GM23338 (cell line): ENCODE measurements around the gene PKIB. TPM values are rescaled to one million over a fixed set of nuclear protein-coding genes. Genes with fewer than 3 reads are reported as not detected.

Source experiments
- ATAC-seq: fragments of 200-7000 bp; cut with Tn5 transposase; 3 replicates; pipeline ENCODE4 v1.9.1; 2020
- DNase-seq: peaks from one replicate; pipeline ENCODE4 v3.0.0-alpha.2; 2015; ENCODE audit warnings: low spot score
- H2AFZ ChIP-seq: fragments of 200-600 bp; sonication (generic); 2 replicates; pipeline ENCODE4 v1.8.0; 2016; ENCODE audit warnings: antibody characterized with exemption, mild to moderate bottlenecking, moderate library complexity
- H3F3A ChIP-seq: fragments of 200-600 bp; sonication (generic); replicated peaks from 2 replicates; pipeline ENCODE4 v1.8.0; 2017; ENCODE audit warnings: antibody characterized with exemption, mixed run types, low read depth
- H3K27ac ChIP-seq: fragments of 200-600 bp; sonication (generic); 2 replicates; pipeline ENCODE4 v1.6.1; 2016; ENCODE audit warnings: low read depth
- H3K27me3 ChIP-seq: fragments of 200-600 bp; sonication (generic); 2 replicates; pipeline ENCODE4 v1.8.0; 2016; ENCODE audit warnings: mild to moderate bottlenecking, mixed run types, moderate library complexity; ENCODE audit not compliant: insufficient read depth
- H3K36me3 ChIP-seq: fragments of 200-600 bp; sonication (generic); 2 replicates; pipeline ENCODE4 v1.8.0; 2016; ENCODE audit warnings: mild to moderate bottlenecking; ENCODE audit not compliant: insufficient read depth
- H3K4me1 ChIP-seq: fragments of 200-600 bp; sonication (generic); 2 replicates; pipeline ENCODE4 v1.8.0; 2016; ENCODE audit warnings: mild to moderate bottlenecking, moderate library complexity; ENCODE audit not compliant: insufficient read depth
- H3K4me2 ChIP-seq: fragments of 200-600 bp; sonication (generic); 2 replicates; pipeline ENCODE4 v1.7.1; 2017; ENCODE audit warnings: mixed run types
- H3K4me3 ChIP-seq: fragments of 200-600 bp; sonication (generic); 2 replicates; pipeline ENCODE4 v1.6.1; 2016; ENCODE audit warnings: mixed run types
- H3K79me2 ChIP-seq: fragments of 200-600 bp; sonication (generic); replicated peaks from 2 replicates; pipeline ENCODE4 v1.8.0; 2017; ENCODE audit warnings: mild to moderate bottlenecking; ENCODE audit not compliant: insufficient read depth
- H3K9me2 ChIP-seq: fragments of 200-600 bp; sonication (generic); 2 replicates; pipeline ENCODE4 v1.8.0; 2017; ENCODE audit not compliant: insufficient read depth
- H4K20me1 ChIP-seq: fragments of 200-600 bp; sonication (generic); replicated peaks from 2 replicates; pipeline ENCODE4 v1.8.0; 2017; ENCODE audit warnings: mild to moderate bottlenecking; ENCODE audit not compliant: insufficient read depth
- H3K27ac Mint-ChIP-seq: 2 replicates; pipeline ENCODE4 v1.8.0; 2020; ENCODE audit warnings: inconsistent platforms, mild to moderate bottlenecking, moderate library complexity, mixed read lengths
- H3K27me3 Mint-ChIP-seq: 3 replicates; pipeline ENCODE4 v1.8.0; 2022; ENCODE audit warnings: low read depth, mild to moderate bottlenecking, moderate library complexity, mixed read lengths, inconsistent platforms; ENCODE audit not compliant: insufficient read depth, poor library complexity
- H3K36me3 Mint-ChIP-seq: 3 replicates; pipeline ENCODE4 v1.8.0; 2021; ENCODE audit warnings: low read depth, mild to moderate bottlenecking, inconsistent platforms, moderate library complexity, mixed read lengths
- H3K4me1 Mint-ChIP-seq: 3 replicates; pipeline ENCODE4 v1.8.0; 2020; ENCODE audit warnings: mild to moderate bottlenecking, inconsistent platforms, mixed read lengths
- H3K4me3 Mint-ChIP-seq: 3 replicates; pipeline ENCODE4 v1.8.0; 2021; ENCODE audit warnings: moderate library complexity, mild to moderate bottlenecking, inconsistent platforms, mixed read lengths
- H3K9me3 Mint-ChIP-seq: 3 replicates; pipeline ENCODE4 v1.8.0; 2020; ENCODE audit warnings: moderate library complexity, mild to moderate bottlenecking, inconsistent platforms, mixed read lengths
- EZH2phosphoT487 ChIP-seq: fragments of 200-600 bp; sonication (generic); IDR thresholded peaks from one replicate; pipeline ENCODE4 v1.8.1; 2018; ENCODE audit warnings: antibody characterized with exemption; ENCODE audit not compliant: unreplicated experiment
- ZNF331 ChIP-seq: fragments of 250-450 bp; sonication (Bioruptor Pico); IDR thresholded peaks from 2 replicates; pipeline ENCODE4 v1.5.0; 2020; ENCODE audit warnings: low read depth, mild to moderate bottlenecking, moderate library complexity
- polyA plus RNA-seq: library from polyadenylated mRNA; unstranded; fragments of >200 nt; fragmentation: Nextera tagmentation; extraction: Ambion mirVana; gene quantifications from 2 replicates; pipeline ENCODE4 v1.2.1, GENCODE V29; 2016
- total RNA-seq: library from RNA; depleted of rRNA; stranded (reverse); fragments of >200 nt; shearing (Covaris generic); gene quantifications from 2 replicates; pipeline ENCODE4 v1.2.3, GENCODE V29; 2014
- TF ChIP-seq, protein P1 (sequence below): fragments of 250-450 bp; sonication (Bioruptor Pico); IDR thresholded peaks from 2 replicates; pipeline ENCODE4 v1.5.0; 2020; ENCODE audit warnings: mild to moderate bottlenecking, moderate library complexity

The PKIB gene
- total and polyA plus RNA-seq, 2 experiments from 2014 or later, result 125 to 170 TPM

DNA sequence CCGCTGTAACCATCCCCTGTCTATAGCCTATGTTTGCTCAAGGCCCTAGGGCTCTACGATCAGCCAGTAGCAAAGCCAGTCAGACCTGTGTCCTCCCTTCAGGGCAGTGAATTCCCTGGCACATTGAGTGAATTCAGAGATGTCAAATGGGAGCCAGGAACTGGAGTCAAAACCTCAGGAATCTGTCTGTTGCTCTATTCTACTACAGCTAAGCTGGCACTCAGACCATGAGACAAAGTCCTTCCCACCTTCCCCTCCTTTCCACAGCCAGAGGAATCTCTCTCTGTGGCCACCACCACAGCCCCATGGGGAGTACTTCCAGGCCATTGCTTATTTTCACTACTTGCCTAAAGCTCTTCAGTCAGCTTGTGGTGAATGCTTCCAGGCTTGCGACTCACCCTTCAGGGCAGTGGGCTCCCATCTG is 82.0 kb downstream of the PKIB start:
- H3K9me2 ChIP-seq, result peaks cover 10% of the 10 kb centered on the region; the same call in 1 of the 2 replicates
- H3K27ac Mint-ChIP-seq, result peak overlapping the region; percentile 69
- H3K4me1 ChIP-seq, result peaks cover 45% of the 10 kb centered on the region
- TF ChIP-seq ZNF331 (CRISPR knock-in tag), result no peak
- TF ChIP-seq, protein P1, sequence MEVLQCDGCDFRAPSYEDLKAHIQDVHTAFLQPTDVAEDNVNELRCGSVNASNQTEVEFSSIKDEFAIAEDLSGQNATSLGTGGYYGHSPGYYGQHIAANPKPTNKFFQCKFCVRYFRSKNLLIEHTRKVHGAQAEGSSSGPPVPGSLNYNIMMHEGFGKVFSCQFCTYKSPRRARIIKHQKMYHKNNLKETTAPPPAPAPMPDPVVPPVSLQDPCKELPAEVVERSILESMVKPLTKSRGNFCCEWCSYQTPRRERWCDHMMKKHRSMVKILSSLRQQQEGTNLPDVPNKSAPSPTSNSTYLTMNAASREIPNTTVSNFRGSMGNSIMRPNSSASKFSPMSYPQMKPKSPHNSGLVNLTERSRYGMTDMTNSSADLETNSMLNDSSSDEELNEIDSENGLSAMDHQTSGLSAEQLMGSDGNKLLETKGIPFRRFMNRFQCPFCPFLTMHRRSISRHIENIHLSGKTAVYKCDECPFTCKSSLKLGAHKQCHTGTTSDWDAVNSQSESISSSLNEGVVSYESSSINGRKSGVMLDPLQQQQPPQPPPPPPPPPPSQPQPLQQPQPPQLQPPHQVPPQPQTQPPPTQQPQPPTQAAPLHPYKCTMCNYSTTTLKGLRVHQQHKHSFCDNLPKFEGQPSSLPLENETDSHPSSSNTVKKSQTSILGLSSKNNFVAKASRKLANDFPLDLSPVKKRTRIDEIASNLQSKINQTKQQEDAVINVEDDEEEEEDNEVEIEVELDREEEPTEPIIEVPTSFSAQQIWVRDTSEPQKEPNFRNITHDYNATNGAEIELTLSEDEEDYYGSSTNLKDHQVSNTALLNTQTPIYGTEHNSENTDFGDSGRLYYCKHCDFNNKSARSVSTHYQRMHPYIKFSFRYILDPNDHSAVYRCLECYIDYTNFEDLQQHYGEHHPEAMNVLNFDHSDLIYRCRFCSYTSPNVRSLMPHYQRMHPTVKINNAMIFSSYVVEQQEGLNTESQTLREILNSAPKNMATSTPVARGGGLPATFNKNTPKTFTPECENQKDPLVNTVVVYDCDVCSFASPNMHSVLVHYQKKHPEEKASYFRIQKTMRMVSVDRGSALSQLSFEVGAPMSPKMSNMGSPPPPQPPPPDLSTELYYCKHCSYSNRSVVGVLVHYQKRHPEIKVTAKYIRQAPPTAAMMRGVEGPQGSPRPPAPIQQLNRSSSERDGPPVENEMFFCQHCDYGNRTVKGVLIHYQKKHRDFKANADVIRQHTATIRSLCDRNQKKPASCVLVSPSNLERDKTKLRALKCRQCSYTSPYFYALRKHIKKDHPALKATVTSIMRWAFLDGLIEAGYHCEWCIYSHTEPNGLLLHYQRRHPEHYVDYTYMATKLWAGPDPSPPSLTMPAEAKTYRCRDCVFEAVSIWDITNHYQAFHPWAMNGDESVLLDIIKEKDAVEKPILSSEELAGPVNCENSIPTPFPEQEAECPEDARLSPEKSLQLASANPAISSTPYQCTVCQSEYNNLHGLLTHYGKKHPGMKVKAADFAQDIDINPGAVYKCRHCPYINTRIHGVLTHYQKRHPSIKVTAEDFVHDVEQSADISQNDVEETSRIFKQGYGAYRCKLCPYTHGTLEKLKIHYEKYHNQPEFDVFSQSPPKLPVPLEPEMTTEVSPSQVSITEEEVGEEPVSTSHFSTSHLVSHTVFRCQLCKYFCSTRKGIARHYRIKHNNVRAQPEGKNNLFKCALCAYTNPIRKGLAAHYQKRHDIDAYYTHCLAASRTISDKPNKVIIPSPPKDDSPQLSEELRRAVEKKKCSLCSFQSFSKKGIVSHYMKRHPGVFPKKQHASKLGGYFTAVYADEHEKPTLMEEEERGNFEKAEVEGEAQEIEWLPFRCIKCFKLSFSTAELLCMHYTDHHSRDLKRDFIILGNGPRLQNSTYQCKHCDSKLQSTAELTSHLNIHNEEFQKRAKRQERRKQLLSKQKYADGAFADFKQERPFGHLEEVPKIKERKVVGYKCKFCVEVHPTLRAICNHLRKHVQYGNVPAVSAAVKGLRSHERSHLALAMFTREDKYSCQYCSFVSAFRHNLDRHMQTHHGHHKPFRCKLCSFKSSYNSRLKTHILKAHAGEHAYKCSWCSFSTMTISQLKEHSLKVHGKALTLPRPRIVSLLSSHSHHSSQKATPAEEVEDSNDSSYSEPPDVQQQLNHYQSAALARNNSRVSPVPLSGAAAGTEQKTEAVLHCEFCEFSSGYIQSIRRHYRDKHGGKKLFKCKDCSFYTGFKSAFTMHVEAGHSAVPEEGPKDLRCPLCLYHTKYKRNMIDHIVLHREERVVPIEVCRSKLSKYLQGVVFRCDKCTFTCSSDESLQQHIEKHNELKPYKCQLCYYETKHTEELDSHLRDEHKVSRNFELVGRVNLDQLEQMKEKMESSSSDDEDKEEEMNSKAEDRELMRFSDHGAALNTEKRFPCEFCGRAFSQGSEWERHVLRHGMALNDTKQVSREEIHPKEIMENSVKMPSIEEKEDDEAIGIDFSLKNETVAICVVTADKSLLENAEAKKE (CRISPR knock-in tag), result peak; percentile 50
- H3F3A ChIP-seq, result no peaks in the 10 kb centered on the region
- peak overlapping the region; percentile 68 for H3K4me2 ChIP-seq
- H3K27ac ChIP-seq, result peak overlapping the region; percentile 60; the same call in 1 of the 2 replicates
- H4K20me1 ChIP-seq, result no peaks in the 10 kb centered on the region
- H3K9me3 Mint-ChIP-seq, result peaks cover 14% of the 10 kb centered on the region
- H2AFZ ChIP-seq, result no peak overlapping the region
- H3K4me3 Mint-ChIP-seq, result no peak overlapping the region
- peaks cover 41% of the 10 kb centered on the region for H3K4me1 Mint-ChIP-seq
- DNase-seq, result peak; percentile 25
- H3K36me3 ChIP-seq, result peaks cover 5% of the 10 kb centered on the region; the same call in 1 of the 2 replicates
- peaks cover 20% of the 10 kb centered on the region for H3K36me3 Mint-ChIP-seq
- peak; percentile 80 for ATAC-seq
- H3K79me2 ChIP-seq, result peaks cover 21% of the 10 kb centered on the region
- H3K27me3 ChIP-seq, result no peaks in the 10 kb centered on the region
- H3K27me3 Mint-ChIP-seq, result peaks cover 6% of the 10 kb centered on the region
- peak overlapping the region; percentile 12; the same call in 1 of the 2 replicates for H3K4me3 ChIP-seq

DNA sequence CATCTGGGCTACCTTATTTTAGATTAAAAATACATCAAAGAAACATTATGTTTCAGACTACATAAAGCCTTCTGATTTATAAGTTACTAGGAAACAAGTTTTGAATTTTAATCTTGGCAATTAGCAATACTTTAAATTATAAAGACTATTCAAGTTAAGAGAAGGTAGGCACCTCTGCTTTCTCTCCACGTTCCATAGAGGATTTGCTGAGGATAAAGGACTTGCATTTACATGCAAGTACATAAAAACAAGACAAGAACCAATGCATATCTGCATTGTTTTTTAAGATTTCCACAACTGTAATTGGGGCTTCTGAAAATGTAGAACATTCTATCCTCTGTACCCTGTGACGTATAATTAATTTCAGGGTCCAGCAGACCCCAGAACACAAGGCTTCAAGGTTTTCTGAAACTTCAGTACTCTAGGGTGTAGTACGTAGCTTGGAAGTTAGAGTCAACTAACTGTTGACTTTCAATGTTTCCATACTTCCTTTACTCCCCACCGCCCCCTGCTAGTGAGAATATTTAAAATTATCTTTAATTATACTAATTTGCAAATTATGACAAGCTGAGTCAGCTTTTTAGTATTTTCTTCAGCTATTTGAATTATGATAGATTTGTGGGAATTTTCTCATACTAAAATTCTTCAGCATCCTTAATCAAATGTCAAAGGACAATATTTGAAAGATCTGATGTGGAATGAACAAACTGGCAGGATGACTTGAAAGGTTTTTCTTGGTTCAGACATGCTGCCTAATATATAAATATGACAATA is 82.8 kb downstream of the PKIB start:
- H3K27ac ChIP-seq, result peak overlapping the region; percentile 60; the same call in 1 of the 2 replicates
- peaks cover 18% of the 10 kb centered on the region for H3K36me3 Mint-ChIP-seq
- peaks cover 19% of the 10 kb centered on the region for H3K79me2 ChIP-seq
- H3K4me2 ChIP-seq, result peak overlapping the region; percentile 68
- H3K4me3 Mint-ChIP-seq, result no peak overlapping the region
- H3K36me3 ChIP-seq, result peaks cover 5% of the 10 kb centered on the region; the same call in 1 of the 2 replicates
- no peaks in the 10 kb centered on the region for H3K27me3 ChIP-seq
- H3K9me2 ChIP-seq, result peaks cover 10% of the 10 kb centered on the region
- peaks cover 44% of the 10 kb centered on the region for H3K4me1 Mint-ChIP-seq
- peak overlapping the region; percentile 73 for H3K27ac Mint-ChIP-seq
- DNase-seq (peak; percentile 20), ATAC-seq (peak; percentile 55)
- H3K9me3 Mint-ChIP-seq, result peaks cover 13% of the 10 kb centered on the region
- no peak overlapping the region for H2AFZ ChIP-seq
- peaks cover 8% of the 10 kb centered on the region for H3K27me3 Mint-ChIP-seq
- no peaks in the 10 kb centered on the region for H4K20me1 ChIP-seq
- peak overlapping the region; percentile 12; the same call in 1 of the 2 replicates for H3K4me3 ChIP-seq
- H3F3A ChIP-seq, result no peaks in the 10 kb centered on the region
- H3K4me1 ChIP-seq, result peaks cover 45% of the 10 kb centered on the region
- TF ChIP-seq EZH2phosphoT487, result no peak
- TF ChIP-seq, protein P1 (CRISPR knock-in tag), result 0 out of 2 replicates have a peak, but pooled peaks have one; percentile 1
